OCI-LY3 (cell line): ENCODE data around the gene ITPKA.

Source experiments
- EZH2phosphoT487 ChIP-seq: fragments of 200-600 bp; shearing (Covaris generic); IDR thresholded peaks from 2 replicates; pipeline ENCODE4 v1.6.1; 2018; ENCODE audit warnings: antibody characterized with exemption, mixed run types, low read depth
- TF ChIP-seq, protein P1 (sequence below): fragments of 200-600, 300-600 bp; sonication (generic); IDR thresholded peaks from 2 replicates; pipeline ENCODE4 v1.5.1; 2014; ENCODE audit warnings: antibody characterized with exemption, low read length, low read depth

- TF ChIP-seq, protein P1, sequence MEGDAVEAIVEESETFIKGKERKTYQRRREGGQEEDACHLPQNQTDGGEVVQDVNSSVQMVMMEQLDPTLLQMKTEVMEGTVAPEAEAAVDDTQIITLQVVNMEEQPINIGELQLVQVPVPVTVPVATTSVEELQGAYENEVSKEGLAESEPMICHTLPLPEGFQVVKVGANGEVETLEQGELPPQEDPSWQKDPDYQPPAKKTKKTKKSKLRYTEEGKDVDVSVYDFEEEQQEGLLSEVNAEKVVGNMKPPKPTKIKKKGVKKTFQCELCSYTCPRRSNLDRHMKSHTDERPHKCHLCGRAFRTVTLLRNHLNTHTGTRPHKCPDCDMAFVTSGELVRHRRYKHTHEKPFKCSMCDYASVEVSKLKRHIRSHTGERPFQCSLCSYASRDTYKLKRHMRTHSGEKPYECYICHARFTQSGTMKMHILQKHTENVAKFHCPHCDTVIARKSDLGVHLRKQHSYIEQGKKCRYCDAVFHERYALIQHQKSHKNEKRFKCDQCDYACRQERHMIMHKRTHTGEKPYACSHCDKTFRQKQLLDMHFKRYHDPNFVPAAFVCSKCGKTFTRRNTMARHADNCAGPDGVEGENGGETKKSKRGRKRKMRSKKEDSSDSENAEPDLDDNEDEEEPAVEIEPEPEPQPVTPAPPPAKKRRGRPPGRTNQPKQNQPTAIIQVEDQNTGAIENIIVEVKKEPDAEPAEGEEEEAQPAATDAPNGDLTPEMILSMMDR, result no peak
- TF ChIP-seq EZH2phosphoT487, result no peak
Observed at GRCh38 chr15:41512940-41513505, 19.3 kb downstream of the ITPKA start.
